HepG2 (cell line): Measurements from ENCODE around the gene MTIF2.

Experiments
- CHCHD3 ChIP-seq: sonication (generic); formaldehyde crosslinking; IDR thresholded peaks from 2 replicates; pipeline ENCODE4 v1.8.0; 2022; ENCODE audit warnings: mild to moderate bottlenecking, missing genetic modification reagents, moderate library complexity
- HCFC1 ChIP-seq: fragments of 150-350 bp; IDR thresholded peaks from 2 replicates; pipeline ENCODE4 v1.6.1; 2014; ENCODE audit warnings: low read depth, low read length
- RARA ChIP-seq: IDR thresholded peaks from 2 replicates; pipeline ENCODE4 v1.6.1; 2016; ENCODE audit warnings: missing genetic modification reagents, missing compliant biosample characterization
- SMC3 ChIP-seq: IDR thresholded peaks from 2 replicates; pipeline ENCODE4 v1.6.1; 2011; ENCODE audit warnings: low read length, improper control_type of control experiment
- TAF1 ChIP-seq: sonication (generic); formaldehyde crosslinking; IDR thresholded peaks from 2 replicates; pipeline ENCODE4 v1.4.0; 2020; ENCODE audit warnings: missing genetic modification reagents
- TBP ChIP-seq: sonication (generic); formaldehyde crosslinking; IDR thresholded peaks from 2 replicates; pipeline ENCODE4 v1.5.0; 2020; ENCODE audit warnings: missing genetic modification reagents
- TF ChIP-seq, protein P1 (sequence below): sonication (generic); formaldehyde crosslinking; IDR thresholded peaks from 2 replicates; pipeline ENCODE4 v1.5.0; 2020; ENCODE audit warnings: mild to moderate bottlenecking, missing genetic modification reagents, moderate library complexity
- TF ChIP-seq, protein P2 (sequence below): sonication (generic); formaldehyde crosslinking; IDR thresholded peaks from 2 replicates; pipeline ENCODE4 v1.4.0; 2020; ENCODE audit warnings: missing genetic modification reagents, borderline replicate concordance

DNA sequence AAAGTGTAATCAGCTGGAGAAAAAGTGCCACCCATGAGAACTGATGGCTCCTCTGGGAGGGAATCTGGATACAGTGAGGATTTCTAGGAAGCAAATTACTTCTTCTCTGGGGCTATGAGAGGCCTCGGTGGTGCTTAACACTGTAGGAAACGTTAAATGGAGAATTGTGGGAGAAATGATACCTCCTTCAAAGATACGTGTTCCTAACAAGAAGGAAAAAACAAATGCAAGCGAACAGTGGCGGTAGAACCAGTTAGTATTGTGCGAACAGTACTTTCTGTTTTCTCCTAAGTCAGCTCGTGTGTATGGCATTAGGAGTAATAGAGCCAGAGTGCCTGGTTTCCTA lies 587 bp upstream of the MTIF2 start:
- TF ChIP-seq, protein P1, sequence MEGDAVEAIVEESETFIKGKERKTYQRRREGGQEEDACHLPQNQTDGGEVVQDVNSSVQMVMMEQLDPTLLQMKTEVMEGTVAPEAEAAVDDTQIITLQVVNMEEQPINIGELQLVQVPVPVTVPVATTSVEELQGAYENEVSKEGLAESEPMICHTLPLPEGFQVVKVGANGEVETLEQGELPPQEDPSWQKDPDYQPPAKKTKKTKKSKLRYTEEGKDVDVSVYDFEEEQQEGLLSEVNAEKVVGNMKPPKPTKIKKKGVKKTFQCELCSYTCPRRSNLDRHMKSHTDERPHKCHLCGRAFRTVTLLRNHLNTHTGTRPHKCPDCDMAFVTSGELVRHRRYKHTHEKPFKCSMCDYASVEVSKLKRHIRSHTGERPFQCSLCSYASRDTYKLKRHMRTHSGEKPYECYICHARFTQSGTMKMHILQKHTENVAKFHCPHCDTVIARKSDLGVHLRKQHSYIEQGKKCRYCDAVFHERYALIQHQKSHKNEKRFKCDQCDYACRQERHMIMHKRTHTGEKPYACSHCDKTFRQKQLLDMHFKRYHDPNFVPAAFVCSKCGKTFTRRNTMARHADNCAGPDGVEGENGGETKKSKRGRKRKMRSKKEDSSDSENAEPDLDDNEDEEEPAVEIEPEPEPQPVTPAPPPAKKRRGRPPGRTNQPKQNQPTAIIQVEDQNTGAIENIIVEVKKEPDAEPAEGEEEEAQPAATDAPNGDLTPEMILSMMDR (CRISPR knock-in tag) = no peak
- TF ChIP-seq, protein P2, sequence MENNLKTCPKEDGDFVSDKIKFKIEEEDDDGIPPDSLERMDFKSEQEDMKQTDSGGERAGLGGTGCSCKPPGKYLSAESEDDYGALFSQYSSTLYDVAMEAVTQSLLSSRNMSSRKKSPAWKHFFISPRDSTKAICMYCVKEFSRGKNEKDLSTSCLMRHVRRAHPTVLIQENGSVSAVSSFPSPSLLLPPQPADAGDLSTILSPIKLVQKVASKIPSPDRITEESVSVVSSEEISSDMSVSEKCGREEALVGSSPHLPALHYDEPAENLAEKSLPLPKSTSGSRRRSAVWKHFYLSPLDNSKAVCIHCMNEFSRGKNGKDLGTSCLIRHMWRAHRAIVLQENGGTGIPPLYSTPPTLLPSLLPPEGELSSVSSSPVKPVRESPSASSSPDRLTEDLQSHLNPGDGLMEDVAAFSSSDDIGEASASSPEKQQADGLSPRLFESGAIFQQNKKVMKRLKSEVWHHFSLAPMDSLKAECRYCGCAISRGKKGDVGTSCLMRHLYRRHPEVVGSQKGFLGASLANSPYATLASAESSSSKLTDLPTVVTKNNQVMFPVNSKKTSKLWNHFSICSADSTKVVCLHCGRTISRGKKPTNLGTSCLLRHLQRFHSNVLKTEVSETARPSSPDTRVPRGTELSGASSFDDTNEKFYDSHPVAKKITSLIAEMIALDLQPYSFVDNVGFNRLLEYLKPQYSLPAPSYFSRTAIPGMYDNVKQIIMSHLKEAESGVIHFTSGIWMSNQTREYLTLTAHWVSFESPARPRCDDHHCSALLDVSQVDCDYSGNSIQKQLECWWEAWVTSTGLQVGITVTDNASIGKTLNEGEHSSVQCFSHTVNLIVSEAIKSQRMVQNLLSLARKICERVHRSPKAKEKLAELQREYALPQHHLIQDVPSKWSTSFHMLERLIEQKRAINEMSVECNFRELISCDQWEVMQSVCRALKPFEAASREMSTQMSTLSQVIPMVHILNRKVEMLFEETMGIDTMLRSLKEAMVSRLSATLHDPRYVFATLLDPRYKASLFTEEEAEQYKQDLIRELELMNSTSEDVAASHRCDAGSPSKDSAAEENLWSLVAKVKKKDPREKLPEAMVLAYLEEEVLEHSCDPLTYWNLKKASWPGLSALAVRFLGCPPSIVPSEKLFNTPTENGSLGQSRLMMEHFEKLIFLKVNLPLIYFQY = no peak
- TF ChIP-seq HCFC1 = no peak
- no peak for TF ChIP-seq RARA (CRISPR knock-in tag)
- TF ChIP-seq TAF1 (CRISPR knock-in tag) = no peak
- no peak for TF ChIP-seq CHCHD3 (CRISPR knock-in tag)
- no peak for TF ChIP-seq TBP (CRISPR knock-in tag)
- TF ChIP-seq SMC3 = no peak
